ENCODE results near the gene LAMA3. TPM values are rescaled to one million over a fixed set of nuclear protein-coding genes. Genes with fewer than 3 reads are reported as not detected.

Gene LAMA3
- total and polyA plus RNA-seq, 4 donors, result 0.26 to 3.9 (median 0.37) TPM

- Histone ChIP-seq H3K4me3 (ENCODE audit: low read depth in 1 of 3, low read length in 3 of 3) (no peak overlapping the region), H3K36me3 (ENCODE audit: control insufficient read depth in 4 of 4, insufficient read depth in 3 of 4, low read depth in 1 of 4, low read length in 3 of 4) (no peaks in the 10 kb centered on the region), H3K9ac (ENCODE audit: low read depth in 1 of 2, low read length in 2 of 2) (no peak overlapping the region), H3K27me3 (ENCODE audit: control insufficient read depth in 4 of 4, insufficient read depth in 4 of 4, low read length in 3 of 4) (no peaks in the 10 kb centered on the region), H3K27ac (ENCODE audit: low read depth in 1 of 2, low read length in 2 of 2) (no peak overlapping the region), H3K4me1 (ENCODE audit: control insufficient read depth in 4 of 4, insufficient read depth in 4 of 4, low read length in 3 of 4) (no peaks in the 10 kb centered on the region), H3K9me3 (ENCODE audit: control insufficient read depth in 4 of 4, low read length in 3 of 4) (no peaks in the 10 kb centered on the region)
- 92% methylated on average over 3 of the region's 3 CpGs for WGBS
- DNase-seq (ENCODE audit: low spot score), result no peak
- no peak for TF ChIP-seq SP1 (IDR thresholded peaks at IDR 0.05)
- TF ChIP-seq FOXA2 (IDR thresholded peaks at IDR 0.05), result no peak
- no peak for TF ChIP-seq RXRA (IDR thresholded peaks at IDR 0.05)
- no peak for TF ChIP-seq ATF3 (IDR thresholded peaks at IDR 0.05)
- TF ChIP-seq NR2F2 (IDR thresholded peaks at IDR 0.05), result no peak
- TF ChIP-seq CTCF (IDR thresholded peaks at IDR 0.05; ENCODE audit: low read depth, low read length, missing input control), result no peak
- TF ChIP-seq HNF4A (conservative IDR thresholded peaks at IDR 0.05), result no peak
Observed at GRCh38 chr18:23912356-23912755, 223.1 kb downstream of the LAMA3 start.

- Histone ChIP-seq H3K9ac (ENCODE audit: low read depth in 1 of 2, low read length in 2 of 2) (no peak overlapping the region), H3K27ac (ENCODE audit: low read depth in 1 of 2, low read length in 2 of 2) (no peak overlapping the region), H3K4me1 (ENCODE audit: control insufficient read depth in 4 of 4, insufficient read depth in 4 of 4, low read length in 3 of 4) (no peaks in the 10 kb centered on the region), H3K9me3 (ENCODE audit: control insufficient read depth in 4 of 4, low read length in 3 of 4) (no peaks in the 10 kb centered on the region), H3K4me3 (ENCODE audit: low read depth in 1 of 3, low read length in 3 of 3) (no peak overlapping the region), H3K36me3 (ENCODE audit: control insufficient read depth in 4 of 4, insufficient read depth in 3 of 4, low read depth in 1 of 4, low read length in 3 of 4) (no peaks in the 10 kb centered on the region), H3K27me3 (ENCODE audit: control insufficient read depth in 4 of 4, insufficient read depth in 4 of 4, low read length in 3 of 4) (no peaks in the 10 kb centered on the region)
- no peak for DNase-seq (ENCODE audit: low spot score)
- no peak for TF ChIP-seq ZBTB33 (IDR thresholded peaks at IDR 0.05)
- TF ChIP-seq FOXA1 (IDR thresholded peaks at IDR 0.05), result no peak
- no peak for TF ChIP-seq RAD21 (IDR thresholded peaks at IDR 0.05)
- TF ChIP-seq GABPA (IDR thresholded peaks at IDR 0.05 in 1 of 2, conservative IDR thresholded peaks at IDR 0.05 in 1 of 2), result no peak
- no peak for TF ChIP-seq YY1 (IDR thresholded peaks at IDR 0.05)
- TF ChIP-seq RXRA (IDR thresholded peaks at IDR 0.05), result no peak
- TF ChIP-seq, protein P1, sequence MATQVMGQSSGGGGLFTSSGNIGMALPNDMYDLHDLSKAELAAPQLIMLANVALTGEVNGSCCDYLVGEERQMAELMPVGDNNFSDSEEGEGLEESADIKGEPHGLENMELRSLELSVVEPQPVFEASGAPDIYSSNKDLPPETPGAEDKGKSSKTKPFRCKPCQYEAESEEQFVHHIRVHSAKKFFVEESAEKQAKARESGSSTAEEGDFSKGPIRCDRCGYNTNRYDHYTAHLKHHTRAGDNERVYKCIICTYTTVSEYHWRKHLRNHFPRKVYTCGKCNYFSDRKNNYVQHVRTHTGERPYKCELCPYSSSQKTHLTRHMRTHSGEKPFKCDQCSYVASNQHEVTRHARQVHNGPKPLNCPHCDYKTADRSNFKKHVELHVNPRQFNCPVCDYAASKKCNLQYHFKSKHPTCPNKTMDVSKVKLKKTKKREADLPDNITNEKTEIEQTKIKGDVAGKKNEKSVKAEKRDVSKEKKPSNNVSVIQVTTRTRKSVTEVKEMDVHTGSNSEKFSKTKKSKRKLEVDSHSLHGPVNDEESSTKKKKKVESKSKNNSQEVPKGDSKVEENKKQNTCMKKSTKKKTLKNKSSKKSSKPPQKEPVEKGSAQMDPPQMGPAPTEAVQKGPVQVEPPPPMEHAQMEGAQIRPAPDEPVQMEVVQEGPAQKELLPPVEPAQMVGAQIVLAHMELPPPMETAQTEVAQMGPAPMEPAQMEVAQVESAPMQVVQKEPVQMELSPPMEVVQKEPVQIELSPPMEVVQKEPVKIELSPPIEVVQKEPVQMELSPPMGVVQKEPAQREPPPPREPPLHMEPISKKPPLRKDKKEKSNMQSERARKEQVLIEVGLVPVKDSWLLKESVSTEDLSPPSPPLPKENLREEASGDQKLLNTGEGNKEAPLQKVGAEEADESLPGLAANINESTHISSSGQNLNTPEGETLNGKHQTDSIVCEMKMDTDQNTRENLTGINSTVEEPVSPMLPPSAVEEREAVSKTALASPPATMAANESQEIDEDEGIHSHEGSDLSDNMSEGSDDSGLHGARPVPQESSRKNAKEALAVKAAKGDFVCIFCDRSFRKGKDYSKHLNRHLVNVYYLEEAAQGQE (IDR thresholded peaks at IDR 0.05), result no peak
- TF ChIP-seq NR2F2 (IDR thresholded peaks at IDR 0.05), result no peak
- no peak for TF ChIP-seq HNF4A (conservative IDR thresholded peaks at IDR 0.05)
- TF ChIP-seq HNF4G (IDR thresholded peaks at IDR 0.05), result no peak
- TF ChIP-seq JUND (IDR thresholded peaks at IDR 0.05), result no peak
- no peak for TF ChIP-seq CTCF (IDR thresholded peaks at IDR 0.05; ENCODE audit: low read depth, low read length, missing input control)
- TF ChIP-seq, protein P2, sequence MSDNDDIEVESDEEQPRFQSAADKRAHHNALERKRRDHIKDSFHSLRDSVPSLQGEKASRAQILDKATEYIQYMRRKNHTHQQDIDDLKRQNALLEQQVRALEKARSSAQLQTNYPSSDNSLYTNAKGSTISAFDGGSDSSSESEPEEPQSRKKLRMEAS (IDR thresholded peaks at IDR 0.05), result no peak
- TF ChIP-seq EGR1 (IDR thresholded peaks at IDR 0.05; ENCODE audit: low read depth in 2 of 2), result no peak
- no peak for TF ChIP-seq TAF1 (conservative IDR thresholded peaks at IDR 0.05)
- no peak for TF ChIP-seq FOXA2 (IDR thresholded peaks at IDR 0.05)
- TF ChIP-seq ATF3 (IDR thresholded peaks at IDR 0.05), result no peak
- TF ChIP-seq SP1 (IDR thresholded peaks at IDR 0.05), result no peak
- 79% methylated on average over 4 of the region's 4 CpGs for WGBS
Observed at GRCh38 chr18:23916338-23916737, 227.1 kb downstream of the LAMA3 start.
